Epithelial cell of esophagus (primary cell): Measurements from ENCODE around the gene JMJD1C.

ENCODE experiments used
- DNase-seq: peaks from one replicate; pipeline ENCODE4 v3.0.0; 2010; ENCODE audit warnings: low read depth
- H3K4me3 ChIP-seq: 2 replicates; pipeline ENCODE4 v1.5.1; 2011; ENCODE audit warnings: mild to moderate bottlenecking, low read length, control low read depth
- TF ChIP-seq, protein P1 (sequence below): IDR thresholded peaks from 2 replicates; pipeline ENCODE4 v1.5.1; 2011; ENCODE audit warnings: low read depth, mild to moderate bottlenecking, low read length, control low read depth, inconsistent platforms; ENCODE audit not compliant: insufficient read depth; ENCODE audit errors: missing control alignments

The JMJD1C gene

DNA sequence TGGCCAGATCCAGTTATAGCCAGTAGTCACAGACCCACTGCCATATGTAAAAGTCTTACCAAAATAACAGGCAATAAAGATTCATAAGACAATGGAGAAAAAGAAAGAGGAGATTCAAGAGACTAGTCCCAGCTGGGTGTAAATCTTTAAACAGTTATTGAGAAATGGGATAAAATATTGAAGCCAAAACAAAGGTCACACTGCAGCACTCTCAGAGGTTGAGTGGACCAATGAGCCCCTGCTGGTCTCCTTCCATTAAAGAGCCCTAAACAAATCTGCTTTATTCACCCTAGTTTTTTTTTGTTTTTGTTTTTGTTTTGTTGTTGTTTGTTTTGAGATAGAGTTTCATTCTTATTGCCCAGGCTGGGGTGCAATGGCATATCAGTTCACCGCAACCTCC, 98.8 kb downstream of the JMJD1C start:
- H3K4me3 ChIP-seq: no peak overlapping the region
- TF ChIP-seq, protein P1, sequence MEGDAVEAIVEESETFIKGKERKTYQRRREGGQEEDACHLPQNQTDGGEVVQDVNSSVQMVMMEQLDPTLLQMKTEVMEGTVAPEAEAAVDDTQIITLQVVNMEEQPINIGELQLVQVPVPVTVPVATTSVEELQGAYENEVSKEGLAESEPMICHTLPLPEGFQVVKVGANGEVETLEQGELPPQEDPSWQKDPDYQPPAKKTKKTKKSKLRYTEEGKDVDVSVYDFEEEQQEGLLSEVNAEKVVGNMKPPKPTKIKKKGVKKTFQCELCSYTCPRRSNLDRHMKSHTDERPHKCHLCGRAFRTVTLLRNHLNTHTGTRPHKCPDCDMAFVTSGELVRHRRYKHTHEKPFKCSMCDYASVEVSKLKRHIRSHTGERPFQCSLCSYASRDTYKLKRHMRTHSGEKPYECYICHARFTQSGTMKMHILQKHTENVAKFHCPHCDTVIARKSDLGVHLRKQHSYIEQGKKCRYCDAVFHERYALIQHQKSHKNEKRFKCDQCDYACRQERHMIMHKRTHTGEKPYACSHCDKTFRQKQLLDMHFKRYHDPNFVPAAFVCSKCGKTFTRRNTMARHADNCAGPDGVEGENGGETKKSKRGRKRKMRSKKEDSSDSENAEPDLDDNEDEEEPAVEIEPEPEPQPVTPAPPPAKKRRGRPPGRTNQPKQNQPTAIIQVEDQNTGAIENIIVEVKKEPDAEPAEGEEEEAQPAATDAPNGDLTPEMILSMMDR: no peak
- DNase-seq: no peak

DNA sequence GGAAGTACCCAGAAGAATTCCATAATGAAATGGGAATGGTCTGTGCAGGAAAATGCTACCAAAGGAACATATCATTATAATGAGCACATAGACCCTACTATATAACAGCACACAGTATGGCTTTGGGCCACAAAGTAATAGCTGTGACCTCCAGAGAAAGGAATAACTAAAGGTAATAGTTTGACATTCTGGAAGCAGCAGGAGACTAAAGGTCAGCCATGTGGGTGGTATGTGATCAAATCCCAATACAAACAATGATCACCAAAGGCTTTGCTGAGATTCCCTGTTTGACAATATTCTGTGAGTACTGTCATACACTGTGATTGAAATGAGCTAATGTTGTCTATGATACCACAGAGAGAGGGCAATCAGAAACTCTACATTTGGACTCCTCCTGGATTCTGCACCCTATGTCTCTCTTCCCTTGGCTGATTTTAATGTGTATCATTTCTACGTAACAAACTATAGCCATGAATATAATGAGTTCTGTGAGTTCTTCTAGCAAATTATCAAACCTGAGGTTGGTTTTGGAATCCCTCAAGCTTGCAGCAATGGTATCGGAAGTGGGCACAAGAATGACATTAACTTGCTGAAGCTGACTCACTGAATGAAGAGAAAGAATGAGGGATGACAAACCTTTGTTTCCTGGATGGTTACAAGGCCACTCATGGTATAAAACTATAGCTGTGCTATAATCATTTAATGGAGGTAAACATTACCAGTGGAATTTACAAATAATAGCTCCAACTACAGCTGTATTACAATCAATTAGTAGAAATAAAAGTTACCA, 99.6 kb downstream of the JMJD1C start:
- TF ChIP-seq, protein P1: no peak
- H3K4me3 ChIP-seq: no peak overlapping the region
- DNase-seq: peak; percentile 24

DNA sequence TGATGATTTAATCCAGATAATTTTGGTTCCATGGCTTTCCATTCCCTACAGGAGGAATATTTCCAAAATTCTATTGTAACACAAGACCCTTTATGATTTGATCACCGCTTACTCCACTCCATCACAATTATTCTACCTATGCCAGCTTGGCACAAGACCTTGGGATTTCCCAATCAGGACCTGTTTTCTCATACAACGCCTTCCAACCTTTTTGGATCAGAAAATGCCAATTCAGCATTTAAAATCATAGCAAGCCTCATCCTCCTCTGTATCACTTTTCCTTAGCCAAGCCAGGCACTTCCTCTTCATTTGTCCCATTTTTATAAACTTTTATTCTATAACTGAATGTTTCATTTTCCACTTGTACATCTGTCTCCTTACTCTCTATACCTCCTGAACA, 100.9 kb downstream of the JMJD1C start:
- no peak for DNase-seq
- H3K4me3 ChIP-seq: no peak overlapping the region
- TF ChIP-seq, protein P1: no peak

DNA sequence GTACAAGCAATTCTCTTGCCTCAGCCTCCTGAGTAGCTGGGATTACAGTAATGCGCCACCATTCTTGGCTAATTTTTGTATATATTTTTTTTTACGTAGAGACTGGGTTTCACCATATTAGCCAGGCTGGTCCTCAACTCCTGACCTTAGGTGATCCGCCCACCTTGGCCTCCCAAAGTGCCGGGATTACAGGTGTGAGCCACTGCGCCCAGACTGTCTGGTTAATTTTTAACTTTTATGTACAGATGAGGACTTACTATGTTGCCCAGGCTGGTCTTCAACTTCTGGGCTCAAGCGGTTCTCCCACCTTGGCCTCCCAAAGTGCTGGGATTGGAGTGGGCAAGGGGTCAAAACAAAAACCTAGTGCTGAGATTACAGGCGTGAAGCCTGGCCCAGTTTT, 101.8 kb downstream of the JMJD1C start:
- no peak for DNase-seq
- TF ChIP-seq, protein P1: no peak
- no peak overlapping the region for H3K4me3 ChIP-seq

DNA sequence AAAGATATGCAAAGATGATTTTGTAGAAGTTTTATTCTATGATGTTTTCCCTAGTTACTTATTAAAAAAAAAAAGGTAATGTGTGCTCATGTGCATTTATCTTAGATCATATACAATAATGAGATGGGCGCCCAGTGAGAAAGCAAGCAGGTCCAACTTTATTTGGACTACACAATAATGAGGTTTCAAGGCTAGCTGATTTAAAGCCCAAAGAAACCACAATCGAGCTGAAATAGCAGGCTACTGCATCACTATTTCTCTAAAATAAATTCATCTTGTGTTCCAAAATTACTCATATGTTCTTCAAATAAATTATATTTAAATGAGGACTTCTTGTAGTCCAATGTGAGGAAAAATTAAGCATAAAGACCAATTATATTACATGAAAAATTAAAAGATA, 110.1 kb downstream of the JMJD1C start:
- no peak overlapping the region for H3K4me3 ChIP-seq
- no peak for DNase-seq
- TF ChIP-seq, protein P1: no peak

DNA sequence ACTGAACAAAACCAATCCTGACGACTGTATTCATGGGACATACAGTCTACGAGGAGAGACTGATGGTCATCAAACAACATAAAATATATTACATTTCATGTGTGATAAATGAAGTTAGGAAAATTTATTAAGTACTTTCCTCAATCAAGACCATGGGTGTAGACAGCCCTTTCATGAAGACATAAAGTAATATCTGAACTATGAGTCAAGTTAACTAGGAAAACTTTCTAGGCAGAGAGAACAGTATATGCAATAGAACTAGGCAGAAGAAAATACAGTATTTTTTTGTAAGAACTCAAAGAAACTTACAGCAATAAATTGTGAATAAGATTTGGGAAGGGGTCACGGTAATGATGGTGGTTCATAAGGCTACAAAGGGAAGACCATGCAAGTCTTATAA, 112.8 kb downstream of the JMJD1C start:
- H3K4me3 ChIP-seq: no peak overlapping the region
- TF ChIP-seq, protein P1: no peak
- no peak for DNase-seq
